Measurements from ENCODE around the gene JMJD4.
A peak's percentile ranks its signal among the peaks of the same experiment; 100 is the strongest.

Gene JMJD4, protein sequence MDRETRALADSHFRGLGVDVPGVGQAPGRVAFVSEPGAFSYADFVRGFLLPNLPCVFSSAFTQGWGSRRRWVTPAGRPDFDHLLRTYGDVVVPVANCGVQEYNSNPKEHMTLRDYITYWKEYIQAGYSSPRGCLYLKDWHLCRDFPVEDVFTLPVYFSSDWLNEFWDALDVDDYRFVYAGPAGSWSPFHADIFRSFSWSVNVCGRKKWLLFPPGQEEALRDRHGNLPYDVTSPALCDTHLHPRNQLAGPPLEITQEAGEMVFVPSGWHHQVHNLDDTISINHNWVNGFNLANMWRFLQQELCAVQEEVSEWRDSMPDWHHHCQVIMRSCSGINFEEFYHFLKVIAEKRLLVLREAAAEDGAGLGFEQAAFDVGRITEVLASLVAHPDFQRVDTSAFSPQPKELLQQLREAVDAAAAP

DNA sequence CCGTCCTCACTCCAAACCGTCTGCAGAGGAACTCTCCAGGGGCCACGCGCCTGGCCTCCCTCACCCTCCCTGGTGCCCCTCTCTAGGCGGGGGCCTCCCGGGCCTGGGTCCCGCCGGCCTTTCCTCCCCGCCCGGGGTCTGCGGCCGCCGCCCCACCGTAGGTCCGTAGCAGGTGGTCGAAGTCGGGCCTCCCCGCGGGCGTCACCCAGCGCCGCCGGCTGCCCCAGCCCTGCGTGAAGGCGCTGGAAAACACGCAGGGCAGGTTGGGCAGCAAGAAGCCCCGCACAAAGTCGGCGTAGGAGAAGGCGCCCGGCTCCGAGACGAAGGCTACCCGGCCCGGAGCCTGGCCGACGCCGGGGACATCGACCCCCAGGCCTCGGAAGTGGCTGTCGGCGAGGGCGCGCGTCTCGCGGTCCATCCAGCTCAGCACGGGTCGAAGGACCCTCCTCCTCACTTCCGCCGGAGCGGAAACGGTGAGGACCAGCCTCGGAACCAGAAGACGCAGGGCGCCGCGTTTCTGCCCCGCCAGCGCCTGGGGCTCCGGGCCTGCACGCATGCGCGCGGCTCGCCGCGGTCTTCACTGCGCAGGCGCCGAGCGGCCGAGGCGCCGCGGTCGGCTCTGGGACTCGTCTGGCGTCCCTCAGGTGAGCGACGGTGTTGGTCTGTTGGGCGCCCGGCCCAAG lies at the start of gene JMJD4, which contains the start of gene SNAP47:
Gene JMJD4 (minus strand): TSS at position 447 of the 683 bp plus-strand sequence. CDS start 29 bp downstream, at position 418.
Gene SNAP47 (plus strand): TSS at position 580 of the 683 bp plus-strand sequence. CDS start 12,302 bp downstream, outside the sequence.
- peak; percentile 91 to 93 for DNase-seq

DNA sequence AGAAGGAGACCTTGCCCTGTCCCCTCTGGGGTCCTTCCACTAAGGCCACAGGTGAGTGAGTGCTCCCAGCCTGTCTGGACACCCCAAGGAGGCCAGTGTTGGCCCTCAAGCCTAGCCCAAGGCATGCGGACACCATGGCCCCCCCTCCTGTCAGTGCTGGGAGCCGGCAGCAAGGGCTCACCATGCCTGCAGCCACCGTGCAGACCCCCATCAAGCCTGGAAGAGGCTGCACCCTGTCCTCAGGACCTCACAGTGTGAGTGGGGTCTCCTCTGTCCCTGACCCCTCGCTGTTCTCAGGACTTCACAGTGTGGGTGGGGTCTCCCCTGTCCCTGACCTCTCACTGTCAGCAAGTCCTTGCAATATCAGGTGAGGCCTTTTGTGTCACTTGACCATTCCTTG lies 47.1 kb upstream of the JMJD4 start:
- no peak for DNase-seq

- no peak for DNase-seq
These were observed 46.3 kb upstream of the JMJD4 start for GRCh38 chr1:227781314-227781930.

GRCh38 chr1:227780101-227781044 lies 45.3 kb upstream of the JMJD4 start:
- DNase-seq: no peak

DNA sequence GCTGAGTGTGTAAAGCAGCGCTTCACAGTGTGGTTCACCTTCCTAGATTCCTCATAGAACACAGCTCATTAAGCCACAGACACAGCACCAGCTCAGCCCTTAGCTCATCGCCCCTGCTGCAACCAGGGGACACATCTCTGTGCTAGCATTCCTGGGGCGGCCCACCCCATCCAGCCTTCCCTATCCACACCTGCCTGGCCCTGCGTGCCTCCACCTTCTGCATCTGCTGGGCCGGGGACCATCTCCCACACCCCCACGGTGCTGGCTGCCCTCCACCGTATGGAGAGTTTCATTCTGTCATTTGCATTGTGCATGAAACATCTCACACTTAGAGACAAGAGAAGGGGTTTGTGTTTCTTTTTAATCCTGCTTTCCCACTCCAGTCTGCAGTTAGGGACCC lies 44.6 kb upstream of the JMJD4 start:
- DNase-seq: no peak

GRCh38 chr1:227779021-227779441 lies 43.9 kb upstream of the JMJD4 start:
- DNase-seq: no peak

DNA sequence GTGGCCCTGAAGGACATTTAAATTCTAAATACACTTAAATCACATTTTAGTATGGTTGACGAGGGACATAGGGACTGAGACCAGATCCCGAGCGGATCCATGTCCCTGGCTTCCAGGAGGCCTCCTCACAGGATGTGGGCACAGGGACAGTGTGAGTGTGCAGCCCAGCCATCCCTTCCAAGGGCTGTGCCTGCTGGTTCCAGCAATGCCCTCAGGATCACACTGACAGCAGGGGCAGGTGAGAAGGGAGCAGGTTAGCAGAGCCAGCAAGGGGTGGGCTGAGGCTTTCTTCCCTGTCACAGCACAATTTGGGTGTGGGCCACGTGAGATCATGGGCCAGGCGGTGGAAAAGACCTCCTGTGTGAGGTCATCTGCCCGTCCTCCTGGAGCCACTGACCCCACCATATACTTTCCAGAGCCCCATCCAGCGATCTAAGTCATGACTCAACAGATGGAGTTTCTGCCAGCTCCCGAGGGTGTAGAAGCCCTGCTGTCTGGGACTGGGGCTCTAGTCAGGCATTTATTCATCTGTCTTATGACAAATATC lies 43.4 kb upstream of the JMJD4 start:
- no peak for DNase-seq

- DNase-seq: no peak
These were observed 42.5 kb upstream of the JMJD4 start for GRCh38 chr1:227777646-227778045.

DNA sequence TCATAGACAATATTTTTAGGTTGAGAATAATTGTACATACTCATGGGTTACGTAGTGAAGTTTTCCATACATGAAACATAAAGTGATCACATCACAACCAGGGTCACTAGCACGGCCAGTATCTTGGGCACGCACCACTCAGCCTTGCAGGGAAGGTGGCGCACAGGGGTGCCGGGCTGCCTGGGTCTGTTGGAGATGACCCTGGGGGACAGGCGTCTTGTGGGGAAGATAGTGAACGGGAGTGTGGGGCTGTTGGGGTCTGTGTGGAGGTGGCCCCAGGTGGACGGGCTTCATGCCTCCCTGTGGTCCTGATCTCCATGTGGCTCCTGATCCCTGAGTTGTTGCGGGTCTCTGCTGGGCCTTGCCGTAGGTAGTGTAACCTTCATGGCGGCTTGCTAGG lies 42.1 kb upstream of the JMJD4 start:
- DNase-seq: no peak

GRCh38 chr1:227776331-227776771 lies 41.2 kb upstream of the JMJD4 start:
- no peak for DNase-seq

DNA sequence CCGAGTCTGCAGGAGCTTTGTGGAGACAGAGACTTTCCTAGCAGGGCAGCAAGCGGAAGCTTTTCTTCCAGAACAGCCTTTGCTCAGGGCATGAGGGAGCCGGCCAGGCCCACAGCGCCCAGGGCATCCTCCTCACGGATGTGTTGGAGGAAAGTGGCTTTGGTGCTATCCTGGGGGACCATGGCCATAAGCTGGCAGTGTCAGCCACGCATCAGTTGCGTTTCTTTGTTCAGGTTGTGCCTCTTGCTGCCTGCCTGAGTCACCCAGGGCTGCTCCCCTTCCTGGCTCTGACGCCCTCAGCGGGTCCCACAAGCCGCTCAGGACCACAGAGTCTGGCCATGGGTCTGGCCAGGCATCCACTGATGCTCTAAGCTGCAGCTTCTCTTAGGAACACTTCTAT lies 40.7 kb upstream of the JMJD4 start:
- DNase-seq: no peak

DNA sequence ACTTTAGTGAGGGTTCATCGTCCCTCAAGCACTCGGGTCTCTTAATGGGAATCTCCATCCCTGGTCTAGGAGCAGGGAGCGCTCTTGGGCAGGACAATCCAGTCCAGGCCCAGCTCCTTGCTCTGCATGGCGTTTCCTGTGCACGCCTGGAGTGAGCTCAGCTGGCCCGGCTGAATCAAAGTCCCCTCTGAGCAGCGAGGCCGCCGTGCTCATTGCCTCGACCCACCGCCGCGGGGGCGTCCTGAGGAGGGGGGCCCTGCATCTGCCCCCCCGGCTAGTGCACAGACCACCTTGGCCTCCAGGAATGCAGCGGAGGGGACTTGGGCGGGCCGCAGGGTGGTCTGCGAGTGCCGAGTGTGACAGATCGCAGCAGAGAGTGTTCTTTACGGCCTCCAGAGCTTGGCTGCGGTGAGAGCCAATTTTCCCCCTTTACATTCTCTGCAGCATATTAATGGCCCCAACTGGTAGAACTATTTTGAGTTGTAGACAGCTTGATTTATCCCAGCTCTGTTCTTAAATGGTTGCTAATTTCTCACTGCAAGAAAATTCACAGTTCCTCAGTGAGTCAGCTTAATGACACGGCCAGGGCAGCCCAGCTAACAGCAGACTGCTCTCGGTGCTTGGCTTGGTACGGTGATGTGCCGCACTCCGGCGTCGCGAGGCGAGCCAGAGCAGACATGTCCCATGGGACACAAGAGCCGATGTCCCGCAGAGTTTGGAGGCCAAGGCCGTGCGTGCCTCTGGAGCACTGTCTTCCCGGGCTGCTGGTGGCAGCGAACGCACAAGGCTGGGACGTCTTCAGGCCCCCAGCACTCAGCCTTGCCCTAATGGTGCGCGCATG lies 39.9 kb upstream of the JMJD4 start:
- DNase-seq: no peak

GRCh38 chr1:227774051-227774731 lies 39.1 kb upstream of the JMJD4 start:
- no peak for DNase-seq

GRCh38 chr1:227773558-227773957 lies 38.5 kb upstream of the JMJD4 start:
- no peak for DNase-seq

DNA sequence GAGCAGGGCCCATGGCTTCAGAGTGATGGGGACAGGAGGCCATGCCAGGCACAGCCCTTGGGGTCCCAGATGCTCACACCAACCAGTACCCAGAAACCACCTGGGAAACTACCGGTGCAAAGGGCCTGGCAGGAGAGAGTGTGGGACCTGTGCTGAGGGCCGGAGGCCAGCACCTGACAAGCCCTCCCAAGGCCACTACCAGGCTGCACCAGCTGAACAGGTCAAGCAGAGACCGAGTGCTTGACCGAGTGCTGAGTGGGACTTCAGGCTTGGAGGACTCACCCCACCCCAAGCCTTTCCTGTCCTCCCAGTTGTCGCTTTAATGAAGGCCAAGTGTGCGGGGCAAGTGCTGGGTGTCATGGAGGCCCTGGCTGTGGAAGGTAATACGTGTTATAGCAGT lies 36.7 kb upstream of the JMJD4 start:
- no peak for DNase-seq

DNA sequence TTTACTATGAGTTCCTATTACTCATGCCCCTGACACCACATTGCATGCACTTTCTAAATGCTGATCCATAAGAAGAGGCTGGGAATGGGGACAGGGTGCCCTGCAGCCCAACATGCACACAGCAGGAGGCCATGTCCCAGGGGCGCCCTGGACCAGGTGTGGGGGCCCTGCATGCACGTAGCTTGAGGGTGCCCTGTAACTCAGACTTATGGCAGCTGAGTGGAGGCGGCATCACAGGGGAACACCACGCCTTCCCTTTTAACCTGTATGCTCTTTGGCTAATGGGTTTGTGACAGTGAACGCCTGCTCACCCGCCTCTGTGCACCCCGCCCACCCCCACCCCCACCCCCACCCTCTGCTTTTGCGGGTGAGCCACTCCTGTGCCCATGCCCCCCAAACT lies 36.2 kb upstream of the JMJD4 start:
- no peak for DNase-seq

DNA sequence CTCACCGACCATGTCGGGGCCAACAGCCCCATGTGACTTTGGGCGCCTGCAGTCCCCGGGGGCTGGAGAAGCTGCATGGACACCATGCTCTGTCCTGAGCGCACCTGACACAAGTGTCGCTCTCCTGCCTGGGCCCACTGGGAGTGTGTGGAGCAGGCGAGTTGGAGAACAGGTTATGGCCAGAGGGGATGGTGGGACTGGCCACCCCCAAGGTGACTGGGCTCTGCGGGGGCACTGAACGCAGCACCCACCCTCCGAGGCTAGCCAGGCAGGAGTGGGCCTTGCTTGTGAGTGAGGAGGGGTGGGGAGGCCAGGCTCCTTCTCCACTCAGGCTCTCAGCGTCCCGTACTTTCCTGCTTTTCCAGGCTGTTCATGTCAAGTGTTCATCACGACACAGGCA lies 35.7 kb upstream of the JMJD4 start:
- no peak for DNase-seq

GRCh38 chr1:227769936-227770494 lies 34.9 kb upstream of the JMJD4 start:
- DNase-seq: no peak

- no peak for DNase-seq
These were observed 34.2 kb upstream of the JMJD4 start for GRCh38 chr1:227769047-227769935.

Data from activated CD4-positive, alpha-beta T cell treated with anti-CD3 and anti-CD28 coated beads, Interleukin-2, amount 50 U/mL, for 48 hours (primary cell).